Measurements from ENCODE around the gene SLC13A4. TPM values are rescaled to one million over a fixed set of nuclear protein-coding genes. Genes with fewer than 3 reads are reported as not detected.

Gene SLC13A4
- polyA plus RNA-seq, 2 donors, result 7.1 to 11.0 TPM

- no peak overlapping the region for H3K27ac ChIP-seq (ENCODE audit: low read depth in 2 of 2, low read length in 1 of 2)
- H3K4me1 ChIP-seq (ENCODE audit: control insufficient read depth in 2 of 2, insufficient read depth in 2 of 2, low read length in 1 of 2), result no peaks in the 10 kb centered on the region
- no peaks in the 10 kb centered on the region for H3K27me3 ChIP-seq (ENCODE audit: control insufficient read depth in 1 of 2, insufficient read depth in 2 of 2, low read length in 2 of 2)
- no peak overlapping the region for H3K4me3 ChIP-seq (ENCODE audit: low read depth in 1 of 2, low read length in 2 of 2)
- no peaks in the 10 kb centered on the region for H3K36me3 ChIP-seq (ENCODE audit: control insufficient read depth in 2 of 2, insufficient read depth in 2 of 2, low read length in 1 of 2)
- no peaks in the 10 kb centered on the region for H3K9me3 ChIP-seq (ENCODE audit: control insufficient read depth in 2 of 2, insufficient read depth in 1 of 2, low read depth in 1 of 2, low read length in 1 of 2)
- WGBS, 2 donors, result 68 to 74% methylated on average over 7 of the region's 7 CpGs
Measured at GRCh38 chr7:135769005-135769802, 41.2 kb upstream of the SLC13A4 start.

- Histone ChIP-seq H3K27ac (ENCODE audit: low read depth in 2 of 2, low read length in 1 of 2) (no peak overlapping the region), H3K9me3 (ENCODE audit: control insufficient read depth in 2 of 2, insufficient read depth in 1 of 2, low read depth in 1 of 2, low read length in 1 of 2) (no peaks in the 10 kb centered on the region), H3K4me3 (ENCODE audit: low read depth in 1 of 2, low read length in 2 of 2) (no peak overlapping the region), H3K36me3 (ENCODE audit: control insufficient read depth in 2 of 2, insufficient read depth in 2 of 2, low read length in 1 of 2) (no peaks in the 10 kb centered on the region), H3K4me1 (ENCODE audit: control insufficient read depth in 2 of 2, insufficient read depth in 2 of 2, low read length in 1 of 2) (no peaks in the 10 kb centered on the region), H3K27me3 (ENCODE audit: control insufficient read depth in 1 of 2, insufficient read depth in 2 of 2, low read length in 2 of 2) (no peaks in the 10 kb centered on the region)
- 76 to 82% methylated on average over 4 of the region's 4 CpGs for WGBS, 2 donors
Measured at GRCh38 chr7:135768467-135768866, 40.5 kb upstream of the SLC13A4 start.

GRCh38 chr7:135768064-135768463 is 40.1 kb upstream of the SLC13A4 start:
- Histone ChIP-seq H3K4me3 (ENCODE audit: low read depth in 1 of 2, low read length in 2 of 2) (no peak overlapping the region), H3K27ac (ENCODE audit: low read depth in 2 of 2, low read length in 1 of 2) (no peak overlapping the region), H3K36me3 (ENCODE audit: control insufficient read depth in 2 of 2, insufficient read depth in 2 of 2, low read length in 1 of 2) (no peaks in the 10 kb centered on the region), H3K9me3 (ENCODE audit: control insufficient read depth in 2 of 2, insufficient read depth in 1 of 2, low read depth in 1 of 2, low read length in 1 of 2) (no peaks in the 10 kb centered on the region), H3K4me1 (ENCODE audit: control insufficient read depth in 2 of 2, insufficient read depth in 2 of 2, low read length in 1 of 2) (no peaks in the 10 kb centered on the region), H3K27me3 (ENCODE audit: control insufficient read depth in 1 of 2, insufficient read depth in 2 of 2, low read length in 2 of 2) (no peaks in the 10 kb centered on the region)
- WGBS, 2 donors, result 62 to 83% methylated on average over 3 of the region's 3 CpGs

- H3K27me3 ChIP-seq (ENCODE audit: control insufficient read depth in 1 of 2, insufficient read depth in 2 of 2, low read length in 2 of 2), result no peaks in the 10 kb centered on the region
- 75 to 79% methylated on average over 2 of the region's 2 CpGs for WGBS, 2 donors
- no peak overlapping the region for H3K4me3 ChIP-seq (ENCODE audit: low read depth in 1 of 2, low read length in 2 of 2)
- H3K4me1 ChIP-seq (ENCODE audit: control insufficient read depth in 2 of 2, insufficient read depth in 2 of 2, low read length in 1 of 2), result peaks cover 3 to 8% of the 10 kb centered on the region in 2 donors
- H3K36me3 ChIP-seq (ENCODE audit: control insufficient read depth in 2 of 2, insufficient read depth in 2 of 2, low read length in 1 of 2), result no peaks in the 10 kb centered on the region
- H3K27ac ChIP-seq (ENCODE audit: low read depth in 2 of 2, low read length in 1 of 2), result no peak overlapping the region
- H3K9me3 ChIP-seq (ENCODE audit: control insufficient read depth in 2 of 2, insufficient read depth in 1 of 2, low read depth in 1 of 2, low read length in 1 of 2), result no peaks in the 10 kb centered on the region
Measured at GRCh38 chr7:135763261-135763660, 35.3 kb upstream of the SLC13A4 start.

- Histone ChIP-seq H3K4me3 (ENCODE audit: low read depth in 1 of 2, low read length in 2 of 2) (no peak overlapping the region), H3K27ac (ENCODE audit: low read depth in 2 of 2, low read length in 1 of 2) (peak overlapping the region; percentile 17 to 70), H3K9me3 (ENCODE audit: control insufficient read depth in 2 of 2, insufficient read depth in 1 of 2, low read depth in 1 of 2, low read length in 1 of 2) (no peaks in the 10 kb centered on the region), H3K4me1 (ENCODE audit: control insufficient read depth in 2 of 2, insufficient read depth in 2 of 2, low read length in 1 of 2) (peaks cover 3 to 12% of the 10 kb centered on the region in 2 donors), H3K36me3 (ENCODE audit: control insufficient read depth in 2 of 2, insufficient read depth in 2 of 2, low read length in 1 of 2) (no peaks in the 10 kb centered on the region), H3K27me3 (ENCODE audit: control insufficient read depth in 1 of 2, insufficient read depth in 2 of 2, low read length in 2 of 2) (no peaks in the 10 kb centered on the region)
- WGBS, 2 donors, result 45 to 55% methylated on average over 10 of the region's 10 CpGs
Measured at GRCh38 chr7:135761751-135762488, 33.9 kb upstream of the SLC13A4 start.

GRCh38 chr7:135759532-135759931 is 31.5 kb upstream of the SLC13A4 start:
- 79 to 81% methylated on average over 4 of the region's 4 CpGs for WGBS, 2 donors
- Histone ChIP-seq H3K9me3 (ENCODE audit: control insufficient read depth in 2 of 2, insufficient read depth in 1 of 2, low read depth in 1 of 2, low read length in 1 of 2) (no peaks in the 10 kb centered on the region), H3K4me1 (ENCODE audit: control insufficient read depth in 2 of 2, insufficient read depth in 2 of 2, low read length in 1 of 2) (peaks cover 3 to 12% of the 10 kb centered on the region in 2 donors), H3K36me3 (ENCODE audit: control insufficient read depth in 2 of 2, insufficient read depth in 2 of 2, low read length in 1 of 2) (no peaks in the 10 kb centered on the region), H3K27me3 (ENCODE audit: control insufficient read depth in 1 of 2, insufficient read depth in 2 of 2, low read length in 2 of 2) (no peaks in the 10 kb centered on the region), H3K27ac (ENCODE audit: low read depth in 2 of 2, low read length in 1 of 2) (no peak overlapping the region), H3K4me3 (ENCODE audit: low read depth in 1 of 2, low read length in 2 of 2) (no peak overlapping the region)

- H3K27ac ChIP-seq (ENCODE audit: low read depth in 2 of 2, low read length in 1 of 2), result peak overlapping the region in 1 of 2 donors; percentile 8
- H3K36me3 ChIP-seq (ENCODE audit: control insufficient read depth in 2 of 2, insufficient read depth in 2 of 2, low read length in 1 of 2), result no peaks in the 10 kb centered on the region
- no peaks in the 10 kb centered on the region for H3K27me3 ChIP-seq (ENCODE audit: control insufficient read depth in 1 of 2, insufficient read depth in 2 of 2, low read length in 2 of 2)
- H3K4me3 ChIP-seq (ENCODE audit: low read depth in 1 of 2, low read length in 2 of 2), result no peak overlapping the region
- peaks cover 3 to 12% of the 10 kb centered on the region in 2 donors for H3K4me1 ChIP-seq (ENCODE audit: control insufficient read depth in 2 of 2, insufficient read depth in 2 of 2, low read length in 1 of 2)
- no peaks in the 10 kb centered on the region for H3K9me3 ChIP-seq (ENCODE audit: control insufficient read depth in 2 of 2, insufficient read depth in 1 of 2, low read depth in 1 of 2, low read length in 1 of 2)
- WGBS, 2 donors, result 27 to 29% methylated on average over 5 of the region's 5 CpGs
Measured at GRCh38 chr7:135758531-135758932, 30.5 kb upstream of the SLC13A4 start.

GRCh38 chr7:135757719-135758411 is 29.9 kb upstream of the SLC13A4 start:
- no peaks in the 10 kb centered on the region for H3K36me3 ChIP-seq (ENCODE audit: control insufficient read depth in 2 of 2, insufficient read depth in 2 of 2, low read length in 1 of 2)
- H3K27me3 ChIP-seq (ENCODE audit: control insufficient read depth in 1 of 2, insufficient read depth in 2 of 2, low read length in 2 of 2), result no peaks in the 10 kb centered on the region
- peaks cover 3 to 12% of the 10 kb centered on the region in 2 donors for H3K4me1 ChIP-seq (ENCODE audit: control insufficient read depth in 2 of 2, insufficient read depth in 2 of 2, low read length in 1 of 2)
- WGBS, 2 donors, result 28 to 46% methylated on average over 8 of the region's 8 CpGs
- no peak overlapping the region for H3K4me3 ChIP-seq (ENCODE audit: low read depth in 1 of 2, low read length in 2 of 2)
- H3K27ac ChIP-seq (ENCODE audit: low read depth in 2 of 2, low read length in 1 of 2), result peak overlapping the region; percentile 0 to 63
- no peaks in the 10 kb centered on the region for H3K9me3 ChIP-seq (ENCODE audit: control insufficient read depth in 2 of 2, insufficient read depth in 1 of 2, low read depth in 1 of 2, low read length in 1 of 2)

GRCh38 chr7:135756191-135756590 is 28.2 kb upstream of the SLC13A4 start:
- Histone ChIP-seq H3K27me3 (ENCODE audit: control insufficient read depth in 1 of 2, insufficient read depth in 2 of 2, low read length in 2 of 2) (no peaks in the 10 kb centered on the region), H3K4me1 (ENCODE audit: control insufficient read depth in 2 of 2, insufficient read depth in 2 of 2, low read length in 1 of 2) (peaks cover 0 to 8% of the 10 kb centered on the region in 2 donors), H3K36me3 (ENCODE audit: control insufficient read depth in 2 of 2, insufficient read depth in 2 of 2, low read length in 1 of 2) (no peaks in the 10 kb centered on the region), H3K27ac (ENCODE audit: low read depth in 2 of 2, low read length in 1 of 2) (no peak overlapping the region), H3K4me3 (ENCODE audit: low read depth in 1 of 2, low read length in 2 of 2) (no peak overlapping the region), H3K9me3 (ENCODE audit: control insufficient read depth in 2 of 2, insufficient read depth in 1 of 2, low read depth in 1 of 2, low read length in 1 of 2) (no peaks in the 10 kb centered on the region)
- WGBS, 2 donors, result 47 to 49% methylated on average over 5 of the region's 5 CpGs

Measured in esophagus (tissue), 2 donors.